OCI-LY3 (cell line): ENCODE results near the gene NFATC2IP.
"Not testable (repeated sequence)": the region's sequence is repeated elsewhere in the genome, so short reads cannot be mapped to it uniquely, and the experiment has no call there.

Source experiments
- H2AFZ ChIP-seq: fragments of 200-600, 300-600 bp; shearing (Covaris generic); 2 replicates; pipeline ENCODE4 v1.6.0; 2014; ENCODE audit warnings: antibody characterized with exemption, low read depth, low read length
- H3K27ac ChIP-seq: fragments of 200-600, 300-600 bp; sonication (generic); 2 replicates; pipeline ENCODE4 v1.5.1; 2014; ENCODE audit warnings: mild to moderate bottlenecking, low read length, moderate library complexity, mixed read lengths
- H3K27me3 ChIP-seq: fragments of 200-600, 300-600 bp; sonication (generic); 2 replicates; pipeline ENCODE4 v1.6.1; 2014; ENCODE audit warnings: low read depth, low read length, mixed read lengths
- H3K36me3 ChIP-seq: fragments of 200-600, 300-600 bp; sonication (generic); replicated peaks from 2 replicates; pipeline ENCODE3; 2014; ENCODE audit warnings: low read depth, low read length, mixed read lengths
- H3K4me1 ChIP-seq: fragments of 300-600, 200-600 bp; sonication (generic); 2 replicates; pipeline ENCODE4 v1.6.1; 2014; ENCODE audit warnings: low read length, mixed read lengths
- H3K4me2 ChIP-seq: fragments of 200-600, 300-600 bp; sonication (generic); 2 replicates; pipeline ENCODE4 v1.6.1; 2014; ENCODE audit warnings: low read length, mixed read lengths
- H3K4me3 ChIP-seq: fragments of 300-600, 200-600 bp; sonication (generic); 2 replicates; pipeline ENCODE4 v1.5.1; 2014; ENCODE audit warnings: antibody characterized with exemption, mild to moderate bottlenecking, low read length, moderate library complexity
- H3K79me2 ChIP-seq: fragments of 300-600, 200-600 bp; shearing (Covaris generic); 2 replicates; pipeline ENCODE4 v1.6.1; 2014; ENCODE audit warnings: mild to moderate bottlenecking, low read length, mixed read lengths
- H3K9ac ChIP-seq: fragments of 300-600, 200-600 bp; shearing (Covaris generic); 2 replicates; pipeline ENCODE4 v1.6.0; 2014; ENCODE audit warnings: mild to moderate bottlenecking, low read length, moderate library complexity
- H3K9me3 ChIP-seq: fragments of 200-600, 300-600 bp; shearing (Covaris generic); 2 replicates; pipeline ENCODE4 v1.6.1; 2014; ENCODE audit warnings: low read length, mixed read lengths; ENCODE audit not compliant: insufficient read depth
- H4K20me1 ChIP-seq: fragments of 200-600, 300-600 bp; sonication (generic); 2 replicates; pipeline ENCODE4 v1.6.1; 2016; ENCODE audit warnings: low read length, mixed read lengths; ENCODE audit not compliant: insufficient read depth
- EZH2phosphoT487 ChIP-seq: fragments of 200-600 bp; shearing (Covaris generic); IDR thresholded peaks from 2 replicates; pipeline ENCODE4 v1.6.1; 2018; ENCODE audit warnings: antibody characterized with exemption, mixed run types, low read depth
- TF ChIP-seq, protein P1 (sequence below): fragments of 200-600, 300-600 bp; sonication (generic); IDR thresholded peaks from 2 replicates; pipeline ENCODE4 v1.5.1; 2014; ENCODE audit warnings: antibody characterized with exemption, low read length, low read depth

NFATC2IP gene

DNA sequence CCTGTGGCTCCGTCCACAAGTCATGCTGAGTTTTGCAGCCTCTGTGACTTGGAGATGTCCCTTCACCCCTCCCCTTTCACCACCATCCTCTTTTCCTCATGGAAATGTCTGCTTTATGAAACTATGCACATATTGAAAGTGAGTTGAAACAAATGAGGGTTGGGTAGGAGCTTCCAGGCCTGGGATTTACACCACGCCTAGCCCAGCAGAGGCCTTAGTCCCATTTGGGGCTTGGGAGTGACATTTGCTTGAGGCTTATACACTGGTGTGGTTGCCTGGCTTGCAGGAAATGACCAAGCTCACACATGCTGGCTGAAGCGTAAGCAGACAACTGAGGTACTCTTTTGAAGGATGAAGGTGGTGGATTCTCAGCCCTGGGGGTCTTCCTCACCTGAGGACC lies 13.3 kb downstream of the NFATC2IP start:
- no peaks in the 10 kb centered on the region for H3K79me2 ChIP-seq
- H3K4me2 ChIP-seq, result no peak overlapping the region
- H3K9me3 ChIP-seq, result no peaks in the 10 kb centered on the region
- TF ChIP-seq EZH2phosphoT487, result no peak
- TF ChIP-seq, protein P1, sequence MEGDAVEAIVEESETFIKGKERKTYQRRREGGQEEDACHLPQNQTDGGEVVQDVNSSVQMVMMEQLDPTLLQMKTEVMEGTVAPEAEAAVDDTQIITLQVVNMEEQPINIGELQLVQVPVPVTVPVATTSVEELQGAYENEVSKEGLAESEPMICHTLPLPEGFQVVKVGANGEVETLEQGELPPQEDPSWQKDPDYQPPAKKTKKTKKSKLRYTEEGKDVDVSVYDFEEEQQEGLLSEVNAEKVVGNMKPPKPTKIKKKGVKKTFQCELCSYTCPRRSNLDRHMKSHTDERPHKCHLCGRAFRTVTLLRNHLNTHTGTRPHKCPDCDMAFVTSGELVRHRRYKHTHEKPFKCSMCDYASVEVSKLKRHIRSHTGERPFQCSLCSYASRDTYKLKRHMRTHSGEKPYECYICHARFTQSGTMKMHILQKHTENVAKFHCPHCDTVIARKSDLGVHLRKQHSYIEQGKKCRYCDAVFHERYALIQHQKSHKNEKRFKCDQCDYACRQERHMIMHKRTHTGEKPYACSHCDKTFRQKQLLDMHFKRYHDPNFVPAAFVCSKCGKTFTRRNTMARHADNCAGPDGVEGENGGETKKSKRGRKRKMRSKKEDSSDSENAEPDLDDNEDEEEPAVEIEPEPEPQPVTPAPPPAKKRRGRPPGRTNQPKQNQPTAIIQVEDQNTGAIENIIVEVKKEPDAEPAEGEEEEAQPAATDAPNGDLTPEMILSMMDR, result no peak
- no peaks in the 10 kb centered on the region for H4K20me1 ChIP-seq
- no peaks in the 10 kb centered on the region for H3K27me3 ChIP-seq
- H3K36me3 ChIP-seq, result peaks cover 44% of the 10 kb centered on the region
- H3K27ac ChIP-seq, result no peak overlapping the region
- H2AFZ ChIP-seq, result no peak overlapping the region
- no peak overlapping the region for H3K9ac ChIP-seq
- no peak overlapping the region for H3K4me3 ChIP-seq
- no peaks in the 10 kb centered on the region for H3K4me1 ChIP-seq

DNA sequence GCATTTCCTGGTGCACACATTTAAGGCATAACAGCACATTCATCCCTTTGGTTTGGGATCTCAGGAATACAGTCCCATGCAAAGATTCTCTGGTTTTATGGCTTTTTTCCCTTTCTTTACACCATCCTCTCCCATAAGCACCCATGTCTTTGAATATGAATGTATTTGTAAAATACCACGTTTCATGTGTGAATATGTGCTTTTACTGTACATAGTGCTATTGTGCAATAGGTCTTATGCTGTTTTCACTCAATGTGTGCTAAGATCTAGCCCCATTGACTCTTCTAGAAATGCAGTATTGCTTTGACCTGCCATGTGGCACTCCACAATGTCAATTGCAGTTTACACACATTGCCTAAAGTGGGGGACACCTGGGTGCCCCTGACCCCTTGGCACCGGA lies 13.8 kb downstream of the NFATC2IP start:
- H3K36me3 ChIP-seq, result peaks cover 41% of the 10 kb centered on the region
- H3K4me2 ChIP-seq, result no peak overlapping the region
- no peaks in the 10 kb centered on the region for H3K79me2 ChIP-seq
- TF ChIP-seq, protein P1, result no peak
- no peak for TF ChIP-seq EZH2phosphoT487
- no peak overlapping the region for H2AFZ ChIP-seq
- no peaks in the 10 kb centered on the region for H3K4me1 ChIP-seq
- no peaks in the 10 kb centered on the region for H3K9me3 ChIP-seq
- no peak overlapping the region for H3K27ac ChIP-seq
- no peak overlapping the region for H3K4me3 ChIP-seq
- no peaks in the 10 kb centered on the region for H4K20me1 ChIP-seq
- H3K27me3 ChIP-seq, result no peaks in the 10 kb centered on the region
- H3K9ac ChIP-seq, result no peak overlapping the region

DNA sequence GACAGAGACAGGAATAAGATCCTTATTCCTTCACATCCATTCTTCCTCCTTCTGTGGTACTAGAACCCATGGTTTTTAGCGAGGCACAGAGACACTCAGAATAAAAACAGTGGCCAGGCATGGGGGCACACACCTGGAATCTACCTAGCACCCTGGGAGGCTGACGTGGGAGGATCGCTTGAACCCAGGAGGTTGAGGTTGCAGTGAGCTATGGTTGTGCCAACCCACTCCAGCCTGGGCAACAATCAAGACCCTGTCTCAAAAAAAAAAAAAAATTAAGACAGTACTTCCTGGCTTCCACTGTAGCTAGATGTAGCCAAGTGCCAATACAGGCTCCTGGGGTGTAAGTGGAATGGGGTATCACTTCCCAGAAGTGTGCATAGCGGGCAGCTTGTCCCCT lies 16.4 kb downstream of the NFATC2IP start:
- Histone ChIP-seq H3K9ac (no peak overlapping the region), H3K79me2 (no peaks in the 10 kb centered on the region), H3K27me3 (no peaks in the 10 kb centered on the region), H4K20me1 (no peaks in the 10 kb centered on the region), H3K4me1 (no peaks in the 10 kb centered on the region), H3K4me3 (no peak overlapping the region), H3K4me2 (no peak overlapping the region), H3K9me3 (no peaks in the 10 kb centered on the region), H2AFZ (no peak overlapping the region), H3K27ac (no peak overlapping the region), H3K36me3 (peaks cover 28% of the 10 kb centered on the region)
- no peak for TF ChIP-seq EZH2phosphoT487
- TF ChIP-seq, protein P1, result no peak

DNA sequence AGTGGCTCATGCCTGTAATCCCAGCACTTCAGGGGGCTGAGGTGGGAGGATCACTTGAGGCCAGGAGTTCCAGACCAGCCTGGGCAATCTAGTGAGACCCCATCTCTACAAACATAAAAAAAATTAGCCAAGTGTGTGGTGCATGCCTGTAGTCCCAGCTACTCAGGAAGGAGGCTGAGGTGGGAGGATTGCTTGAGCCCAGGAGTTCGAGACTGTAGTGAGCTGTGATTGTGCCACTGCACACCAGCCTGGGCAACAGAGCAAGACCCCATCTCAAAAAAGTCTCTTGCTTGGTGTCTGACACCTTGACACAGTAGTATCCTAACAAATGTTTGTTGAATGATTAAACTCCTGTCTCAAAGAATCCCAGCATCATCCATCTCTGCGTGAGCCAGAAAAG lies 19.0 kb downstream of the NFATC2IP start:
- H3K4me1 ChIP-seq, result not testable (repeated sequence)

DNA sequence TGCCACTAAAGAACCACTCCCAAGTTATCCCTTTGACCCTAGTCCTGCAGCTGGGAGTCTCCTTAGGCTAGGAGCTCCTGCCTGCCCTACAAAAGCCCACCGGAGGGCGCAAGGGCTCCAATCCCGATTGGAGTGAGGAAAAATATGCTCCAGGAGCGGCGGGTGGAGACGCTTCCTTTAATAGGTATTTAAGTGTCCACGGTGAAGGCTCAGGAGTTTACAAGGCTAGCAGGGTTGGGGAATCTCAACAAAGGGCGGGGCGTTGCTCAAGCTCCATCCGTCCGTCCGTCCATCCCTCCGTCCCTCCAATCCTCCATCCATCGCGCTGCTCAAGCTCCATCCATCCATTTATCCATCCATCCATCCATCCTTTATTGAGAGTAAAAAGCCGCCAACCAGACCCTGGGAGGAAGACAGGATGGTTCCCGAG lies 23.3 kb downstream of the NFATC2IP start:
- peaks cover 9% of the 10 kb centered on the region for H3K4me1 ChIP-seq
- TF ChIP-seq EZH2phosphoT487, result no peak
- TF ChIP-seq, protein P1, result peak; percentile 56
- no peaks in the 10 kb centered on the region for H3K36me3 ChIP-seq
- no peaks in the 10 kb centered on the region for H3K9me3 ChIP-seq
- H4K20me1 ChIP-seq, result no peaks in the 10 kb centered on the region
- H3K4me3 ChIP-seq, result peak overlapping the region; percentile 94
- peak overlapping the region; percentile 94 for H2AFZ ChIP-seq
- H3K27me3 ChIP-seq, result no peaks in the 10 kb centered on the region
- H3K27ac ChIP-seq, result peak overlapping the region; percentile 35
- peaks cover 9% of the 10 kb centered on the region; the same call in 1 of the 2 replicates for H3K79me2 ChIP-seq
- peak overlapping the region; percentile 84 for H3K9ac ChIP-seq
- peak overlapping the region; percentile 79 for H3K4me2 ChIP-seq

More for the DNA sequence above, 19.0 kb downstream of the NFATC2IP start:
- not testable (repeated sequence) for H3K27me3 ChIP-seq, H3K9ac ChIP-seq, H3K36me3 ChIP-seq, H2AFZ ChIP-seq, H4K20me1 ChIP-seq, H3K4me2 ChIP-seq, H3K4me3 ChIP-seq, H3K79me2 ChIP-seq, H3K27ac ChIP-seq, H3K9me3 ChIP-seq
